ENCODE measurements around the gene OR10J5.

OR10J5 gene

GRCh38 chr1:159554261-159554660, 18.5 kb upstream of the OR10J5 start:
- TF ChIP-seq SIN3A (IDR thresholded peaks at IDR 0.05; ENCODE audit: borderline replicate concordance, insufficient read depth, low read length) (no peak), FOXP2 (optimal IDR thresholded peaks at IDR 0.05; ENCODE audit: borderline replicate concordance, extremely low read depth, extremely low read length, insufficient read depth) (no peak), REST (IDR thresholded peaks at IDR 0.05; ENCODE audit: insufficient read depth in 1 of 2, low read depth in 2 of 2, low read length in 2 of 2) (no peak), POLR2AphosphoS5 (IDR thresholded peaks at IDR 0.05; ENCODE audit: low read depth, low read length) (no peak), TAF1 (IDR thresholded peaks at IDR 0.05; ENCODE audit: borderline replicate concordance, insufficient read depth, low read length) (no peak)

DNA sequence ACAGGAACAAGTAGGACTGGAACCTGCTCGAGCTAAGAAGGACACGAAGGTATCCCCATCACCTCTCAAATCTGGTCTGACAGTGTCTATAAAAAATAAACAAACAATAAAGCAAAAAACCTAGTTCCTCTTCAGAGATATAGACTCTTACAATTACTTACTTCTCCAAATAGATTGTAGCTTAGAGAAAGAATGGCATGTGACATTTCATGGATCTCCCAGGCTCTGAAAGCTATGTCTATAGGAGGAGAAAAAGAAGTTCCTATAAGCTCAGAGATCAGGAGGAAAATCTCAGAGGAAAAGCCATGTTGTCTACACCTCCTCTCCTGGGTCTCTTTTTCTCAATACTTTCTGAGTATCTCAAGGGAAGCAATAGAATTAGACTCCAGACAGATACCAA, 12.3 kb upstream of the OR10J5 start:
- TF ChIP-seq SIN3A (IDR thresholded peaks at IDR 0.05; ENCODE audit: borderline replicate concordance, insufficient read depth, low read length): no peak
- TF ChIP-seq POLR2AphosphoS5 (IDR thresholded peaks at IDR 0.05; ENCODE audit: low read depth, low read length): no peak
- TF ChIP-seq TAF1 (IDR thresholded peaks at IDR 0.05; ENCODE audit: borderline replicate concordance, insufficient read depth, low read length): no peak
- TF ChIP-seq REST (IDR thresholded peaks at IDR 0.05; ENCODE audit: insufficient read depth in 1 of 2, low read depth in 2 of 2, low read length in 2 of 2): no peak
- no peak for TF ChIP-seq FOXP2 (optimal IDR thresholded peaks at IDR 0.05; ENCODE audit: borderline replicate concordance, extremely low read depth, extremely low read length, insufficient read depth)

GRCh38 chr1:159532922-159533321, 2.9 kb downstream of the OR10J5 start:
- TF ChIP-seq TAF1 (IDR thresholded peaks at IDR 0.05; ENCODE audit: borderline replicate concordance, insufficient read depth, low read length) (no peak), FOXP2 (optimal IDR thresholded peaks at IDR 0.05; ENCODE audit: borderline replicate concordance, extremely low read depth, extremely low read length, insufficient read depth) (no peak), REST (IDR thresholded peaks at IDR 0.05; ENCODE audit: insufficient read depth in 1 of 2, low read depth in 2 of 2, low read length in 2 of 2) (no peak), POLR2AphosphoS5 (IDR thresholded peaks at IDR 0.05; ENCODE audit: low read depth, low read length) (no peak), SIN3A (IDR thresholded peaks at IDR 0.05; ENCODE audit: borderline replicate concordance, insufficient read depth, low read length) (no peak)

- TF ChIP-seq POLR2AphosphoS5 (IDR thresholded peaks at IDR 0.05; ENCODE audit: low read depth, low read length): no peak
Measured at GRCh38 chr1:159510229-159510541, 25.6 kb downstream of the OR10J5 start.

GRCh38 chr1:159509440-159510228, 26.2 kb downstream of the OR10J5 start:
- TF ChIP-seq POLR2AphosphoS5 (IDR thresholded peaks at IDR 0.05; ENCODE audit: low read depth, low read length): no peak
- TF ChIP-seq TAF1 (IDR thresholded peaks at IDR 0.05; ENCODE audit: borderline replicate concordance, insufficient read depth, low read length): no peak
- no peak for TF ChIP-seq SIN3A (IDR thresholded peaks at IDR 0.05; ENCODE audit: borderline replicate concordance, insufficient read depth, low read length)
- TF ChIP-seq FOXP2 (optimal IDR thresholded peaks at IDR 0.05; ENCODE audit: borderline replicate concordance, extremely low read depth, extremely low read length, insufficient read depth): no peak
- TF ChIP-seq REST (IDR thresholded peaks at IDR 0.05; ENCODE audit: insufficient read depth in 1 of 2, low read depth in 2 of 2, low read length in 2 of 2): no peak

Data from PFSK-1 (cell line).